ENCODE data around the gene SPATA13. TPM values are rescaled to one million over a fixed set of nuclear protein-coding genes. Genes with fewer than 3 reads are reported as not detected.

Gene SPATA13
- total RNA-seq, 1 experiment from 2014 or later: 21.4 TPM

GRCh38 chr13:24141333-24141910 is 19.1 kb upstream of the SPATA13 start:
- CTCF ChIA-PET: no interaction called here
- no peak for ATAC-seq

More at GRCh38 chr13:24141333-24141910, 19.1 kb upstream of the SPATA13 start:
- Histone ChIP-seq H2AFZ (ENCODE audit: low read depth, low read length, poor library complexity, severe bottlenecking) (no peak overlapping the region), H3K9me3 (ENCODE audit: control insufficient read depth in 1 of 2, insufficient read depth in 1 of 2, low read depth in 1 of 2, low read length in 2 of 2) (no peaks in the 10 kb centered on the region), H3K4me2 (ENCODE audit: low read length) (no peak overlapping the region), H4K20me1 (ENCODE audit: insufficient read depth) (no peaks in the 10 kb centered on the region), H3K79me2 (ENCODE audit: insufficient read depth, low read length) (no peaks in the 10 kb centered on the region), H3K9me2 (ENCODE audit: insufficient read depth) (no peaks in the 10 kb centered on the region), H3K9ac (ENCODE audit: low read length) (no peak overlapping the region), H3K4me3 (replicated peaks in 1 of 2; ENCODE audit: low read depth in 1 of 2, low read length in 2 of 2) (no peak overlapping the region), H3K36me3 (ENCODE audit: control insufficient read depth in 1 of 2, insufficient read depth in 2 of 2, low read length in 2 of 2) (no peaks in the 10 kb centered on the region), H3K27me3 (ENCODE audit: insufficient read depth, low read length) (no peaks in the 10 kb centered on the region), H3K27ac (ENCODE audit: low read depth, low read length) (no peak overlapping the region), H3K4me1 (ENCODE audit: control insufficient read depth in 1 of 2, insufficient read depth in 2 of 2, low read length in 2 of 2) (no peaks in the 10 kb centered on the region)
- no TSS peak for BruUV-seq (replicated peaks)
- intact Hi-C loops (cut with micrococcal nuclease): loop anchor here (10.0 kb wide), 1 partner anchor 87 kb away; no protein-coding TSS in a partner anchor
- POLR2A ChIA-PET: interaction anchor here (1.6 kb wide), 1 partner anchor 8 kb away, joined by 4 read pairs; no protein-coding TSS in a partner anchor
- TF ChIP-seq, protein P1, sequence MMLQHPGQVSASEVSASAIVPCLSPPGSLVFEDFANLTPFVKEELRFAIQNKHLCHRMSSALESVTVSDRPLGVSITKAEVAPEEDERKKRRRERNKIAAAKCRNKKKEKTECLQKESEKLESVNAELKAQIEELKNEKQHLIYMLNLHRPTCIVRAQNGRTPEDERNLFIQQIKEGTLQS (IDR thresholded peaks at IDR 0.05): no peak
- TF ChIP-seq SRF (IDR thresholded peaks at IDR 0.05; ENCODE audit: low read depth) (no peak), CBX3 (IDR thresholded peaks at IDR 0.05; ENCODE audit: low read depth) (no peak), JUND (IDR thresholded peaks at IDR 0.05) (no peak), YY1 (IDR thresholded peaks at IDR 0.05; ENCODE audit: extremely low read depth, insufficient replicate concordance, low read depth, low read length) (no peak), ZBTB33 (IDR thresholded peaks at IDR 0.05; ENCODE audit: extremely low read depth, insufficient replicate concordance, low read length) (no peak)
- RAD21 ChIA-PET (ENCODE audit: low non-redundant PET in 1 of 2, low total read pairs in 2 of 2, uncharacterized antibody in 2 of 2, unreplicated experiment in 2 of 2): no interaction called here
- DNase-seq (ENCODE audit: low read depth, low spot score): no peak

Measured in HCT116 (cell line).